HG03159 (cell line): Measurements from ENCODE around the gene ERBIN.
A peak's percentile ranks its signal among the peaks of the same experiment; 100 is the strongest.
"Not testable (repeated sequence)": the region's sequence is repeated elsewhere in the genome, so short reads cannot be mapped to it uniquely, and the experiment has no call there.

Experiments
- ATAC-seq: cut with Tn5 transposase; IDR thresholded peaks from one replicate; pipeline ENCODE4 v1.9.1; 2021; ENCODE audit warnings: mild to moderate bottlenecking, moderate library complexity; ENCODE audit not compliant: unreplicated experiment

The ERBIN gene

DNA sequence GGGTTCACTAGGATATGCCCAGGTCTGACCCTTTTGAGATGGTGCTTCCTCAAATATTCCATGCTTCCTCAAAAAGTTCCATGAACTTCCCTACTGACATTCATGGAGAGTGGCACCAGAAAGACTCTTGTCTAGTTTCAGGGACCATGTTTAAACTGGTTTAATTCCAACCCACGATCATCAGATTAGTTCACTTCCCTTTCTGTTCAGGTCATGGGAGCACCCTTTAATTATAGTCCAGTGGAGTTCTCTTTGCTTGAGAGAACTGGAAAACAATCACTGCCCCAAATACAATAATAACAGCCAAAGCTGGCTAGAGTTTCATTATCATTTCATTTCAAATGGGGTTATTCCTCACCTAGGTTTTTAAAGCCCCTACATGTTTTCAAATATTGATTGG, 9.7 kb upstream of the ERBIN start:
- ATAC-seq = no peak

DNA sequence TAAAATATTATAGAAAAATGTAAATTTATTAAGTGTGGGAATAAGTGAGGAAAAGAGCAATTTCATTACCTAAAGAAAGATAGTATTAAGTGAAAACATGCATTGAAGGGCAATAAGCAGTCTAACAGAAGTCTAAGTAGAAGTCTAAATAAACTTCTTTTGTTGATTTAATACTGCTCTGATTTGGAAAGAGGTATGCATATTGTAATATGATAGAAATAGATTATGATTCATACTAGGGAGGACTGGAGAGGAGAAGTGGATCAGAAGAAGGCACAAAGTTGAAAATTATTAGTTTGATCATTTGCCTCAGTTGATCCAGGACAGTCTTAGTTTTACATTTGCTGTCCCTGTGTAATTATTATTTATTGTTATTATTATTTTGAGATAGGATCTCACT, 6.6 kb upstream of the ERBIN start:
- no peak for ATAC-seq

DNA sequence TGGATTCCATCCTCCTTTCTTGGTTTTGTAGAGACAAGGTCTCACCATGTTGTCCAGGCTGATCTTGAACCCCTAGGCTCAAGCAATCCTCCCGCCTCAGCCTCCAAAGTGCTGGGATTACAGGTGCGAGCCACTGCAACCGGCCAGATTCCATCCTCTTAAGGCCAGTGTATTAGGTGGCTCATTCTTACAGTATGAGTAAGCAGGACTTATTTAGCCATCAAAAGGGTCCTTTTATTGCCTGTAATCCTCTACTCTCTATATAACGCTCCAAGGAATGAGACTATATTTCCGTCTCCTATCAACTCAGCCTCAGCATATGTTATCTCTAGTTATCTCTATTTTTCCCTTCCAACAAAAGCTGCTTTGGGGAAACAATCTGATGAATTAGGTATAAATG, 3.0 kb upstream of the ERBIN start:
- ATAC-seq = no peak

DNA sequence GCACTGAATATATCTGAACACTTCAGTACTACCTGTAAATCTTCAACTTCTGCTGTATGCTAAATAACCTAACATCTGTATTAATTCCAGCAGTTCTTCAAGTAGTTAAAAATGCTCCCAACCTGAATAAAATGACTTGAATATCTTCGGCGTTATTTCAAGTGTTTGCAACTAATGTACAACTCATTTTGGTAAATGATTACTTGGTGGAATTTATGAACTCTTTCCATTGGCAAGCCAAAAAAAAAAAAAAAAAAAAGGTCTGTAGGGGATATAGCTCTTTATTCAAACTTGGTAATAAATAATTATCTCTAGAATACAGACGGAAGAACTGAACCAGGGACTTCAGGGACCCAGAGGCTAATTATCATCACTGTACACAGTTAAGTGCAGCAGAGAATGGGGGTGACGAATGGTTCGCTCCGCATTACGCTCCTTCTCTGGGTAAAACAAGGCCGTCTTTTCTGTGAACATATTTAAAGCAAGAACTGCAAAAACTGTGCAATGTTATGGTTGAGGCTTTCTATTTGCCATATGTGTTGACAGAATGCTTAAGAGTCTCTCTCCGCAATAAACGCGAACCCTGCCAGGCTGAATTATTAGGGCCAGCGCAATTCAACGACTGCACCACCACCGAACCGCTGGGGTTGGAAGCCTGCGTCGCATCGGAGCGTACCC, 1.9 kb upstream of the ERBIN start:
- peak; percentile 16 for ATAC-seq

DNA sequence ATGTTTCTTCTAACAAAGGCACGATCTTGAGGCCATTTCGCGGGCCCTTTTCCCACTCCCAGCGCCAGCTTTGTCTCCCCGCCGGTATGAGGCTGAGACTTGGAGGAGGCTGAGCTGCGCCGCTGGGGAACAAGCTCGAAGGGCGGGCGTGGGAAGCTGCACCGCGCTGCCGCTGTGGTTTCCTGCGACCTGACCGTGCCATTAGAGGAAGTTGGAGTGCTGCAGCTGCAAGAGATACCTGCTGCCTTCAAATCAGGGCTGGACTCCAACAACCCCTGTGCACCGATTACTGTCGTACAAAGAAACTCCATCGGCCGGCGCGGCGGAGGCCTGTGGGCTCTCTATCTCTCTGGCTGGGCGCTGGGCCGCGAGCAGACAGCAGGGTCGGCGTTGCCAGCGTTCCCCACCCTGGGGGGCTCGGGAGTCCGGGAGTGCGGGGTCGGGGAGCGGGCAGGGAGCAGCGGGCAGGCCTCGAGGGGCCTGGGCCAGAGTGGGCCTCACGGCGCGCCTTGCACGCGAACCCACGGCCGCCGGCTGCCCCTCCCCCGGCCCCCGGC, 1.3 kb upstream of the ERBIN start:
- ATAC-seq = peak; percentile 67

DNA sequence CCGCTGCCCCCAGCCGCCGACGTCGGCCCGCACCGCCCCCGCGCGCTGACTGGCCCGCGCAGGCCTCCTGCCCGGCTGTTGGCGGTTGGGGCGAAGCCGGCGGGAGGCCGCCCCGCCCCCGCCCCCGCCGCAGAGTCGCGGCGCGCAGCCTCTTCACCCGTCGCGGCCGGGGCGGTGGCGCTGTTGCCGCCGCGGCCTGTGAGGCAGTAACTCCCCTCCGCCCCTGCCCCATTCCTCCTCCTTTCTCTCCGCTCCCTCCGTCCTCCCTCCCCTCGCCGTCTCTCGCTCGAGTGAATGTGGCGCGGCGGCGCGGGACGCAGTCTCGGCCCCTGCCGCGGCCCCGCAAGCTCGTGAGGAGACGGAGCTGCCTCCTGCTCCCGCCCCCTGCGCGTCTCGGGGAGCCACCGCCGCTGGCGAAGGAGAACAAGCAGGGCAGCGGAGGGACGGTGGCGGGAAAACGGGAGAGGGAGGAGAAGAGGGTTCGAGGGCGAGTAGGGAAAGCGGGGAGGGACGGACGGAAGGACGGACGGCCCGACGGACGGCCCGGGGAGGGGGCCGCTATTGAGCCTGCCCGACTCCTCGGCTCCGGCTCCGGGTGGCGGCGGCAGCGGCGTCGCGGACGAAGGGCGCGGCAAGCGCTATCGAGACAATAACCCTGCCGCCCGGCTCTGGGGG, 637 bp upstream of the ERBIN start:
- ATAC-seq = peak; percentile 68

DNA sequence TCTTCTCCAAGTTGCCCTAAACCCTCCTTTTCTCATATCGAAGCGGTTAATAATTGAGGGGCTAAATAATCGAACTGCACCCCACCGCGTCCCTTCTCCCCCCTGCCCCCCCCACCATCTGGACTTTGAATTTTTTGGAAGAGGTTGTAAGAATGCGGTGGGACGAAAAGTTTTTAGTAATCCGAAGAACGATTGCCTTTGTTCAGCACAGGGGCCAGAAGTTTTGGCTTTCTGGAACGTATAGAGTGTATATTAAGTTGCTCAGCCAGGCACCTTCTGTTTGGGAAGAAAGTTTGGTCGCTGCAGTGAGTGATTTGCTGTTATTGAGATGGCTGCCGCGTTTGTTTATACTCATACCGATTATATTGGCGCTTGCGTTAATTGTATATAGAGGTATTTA, 518 bp downstream of the ERBIN start:
- no peak for ATAC-seq

DNA sequence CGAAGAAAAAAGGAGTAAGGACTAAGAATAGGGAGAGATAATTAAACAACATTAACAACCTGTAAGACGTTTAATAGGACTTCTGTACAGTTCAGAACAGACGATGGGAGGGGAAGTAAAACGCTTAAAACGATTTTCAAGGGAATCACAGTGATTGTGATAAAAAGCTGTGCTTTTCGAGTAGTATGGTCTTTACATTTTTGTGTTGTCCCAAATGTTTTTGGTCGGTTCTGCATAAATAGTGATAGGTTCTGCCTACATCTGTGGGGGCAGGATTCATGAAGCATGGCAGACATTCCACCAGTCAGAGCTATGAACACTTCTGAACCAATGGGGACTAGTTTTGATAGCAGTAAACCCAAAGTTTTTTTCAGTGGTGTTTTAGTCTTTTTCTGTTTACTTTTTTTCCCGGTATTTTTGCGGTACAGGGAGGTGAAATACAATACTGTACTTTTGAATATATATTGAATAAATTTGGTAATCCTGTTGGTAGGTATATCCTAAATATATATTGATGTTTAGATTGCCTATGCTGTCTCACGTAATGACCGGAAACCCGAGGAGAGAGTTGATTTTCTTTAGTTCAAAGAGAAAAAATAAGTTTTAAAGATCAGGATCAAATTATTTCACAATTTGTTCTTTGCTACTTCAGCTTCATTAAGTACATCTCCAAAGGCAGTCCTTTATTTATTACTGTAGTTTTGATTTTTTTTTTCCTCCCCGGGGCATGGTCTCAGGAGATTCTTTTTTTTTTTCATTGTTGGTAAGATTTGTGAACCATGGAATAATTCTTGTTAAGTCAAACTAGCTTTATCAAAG, 1.3 kb downstream of the ERBIN start:
- peak; percentile 29 for ATAC-seq

DNA sequence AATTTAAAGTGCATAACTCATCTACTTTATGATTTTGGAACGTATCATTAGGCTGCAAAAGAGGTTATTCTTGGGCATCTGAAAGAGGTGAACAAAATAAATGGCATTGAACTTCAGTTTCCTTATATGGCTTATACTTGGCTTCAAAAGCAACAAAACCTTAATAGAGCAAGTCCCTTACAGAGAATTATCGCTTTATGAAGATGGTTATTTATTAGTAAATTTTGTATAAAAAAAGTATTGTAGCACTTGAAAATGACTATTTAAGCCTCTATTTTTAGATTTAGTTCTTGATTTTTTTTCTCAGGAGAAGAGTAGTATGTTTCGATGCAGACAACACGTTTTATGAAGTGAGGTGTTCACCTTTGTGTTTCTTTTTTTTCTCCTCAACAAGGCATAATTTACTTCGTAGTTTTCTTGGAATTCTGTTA, 2.0 kb downstream of the ERBIN start:
- ATAC-seq = no peak

DNA sequence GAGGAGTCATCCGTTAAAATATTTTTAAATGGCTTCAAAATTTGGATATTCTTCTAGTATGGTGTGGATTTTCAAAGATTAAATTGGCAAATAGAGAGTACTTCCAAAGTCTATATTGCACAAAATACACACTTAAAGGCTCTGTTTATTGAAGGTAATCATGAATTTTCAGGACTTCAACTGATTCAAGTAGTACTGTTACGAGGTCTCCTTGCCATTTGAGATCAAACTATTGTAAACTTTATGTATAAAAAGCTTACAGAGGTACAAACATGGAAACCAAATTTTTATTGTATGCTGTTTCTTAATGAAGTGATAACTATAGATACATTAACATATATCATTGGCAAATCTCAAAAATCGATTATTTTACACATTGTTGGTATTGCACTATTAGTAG, 2.5 kb downstream of the ERBIN start:
- no peak for ATAC-seq

DNA sequence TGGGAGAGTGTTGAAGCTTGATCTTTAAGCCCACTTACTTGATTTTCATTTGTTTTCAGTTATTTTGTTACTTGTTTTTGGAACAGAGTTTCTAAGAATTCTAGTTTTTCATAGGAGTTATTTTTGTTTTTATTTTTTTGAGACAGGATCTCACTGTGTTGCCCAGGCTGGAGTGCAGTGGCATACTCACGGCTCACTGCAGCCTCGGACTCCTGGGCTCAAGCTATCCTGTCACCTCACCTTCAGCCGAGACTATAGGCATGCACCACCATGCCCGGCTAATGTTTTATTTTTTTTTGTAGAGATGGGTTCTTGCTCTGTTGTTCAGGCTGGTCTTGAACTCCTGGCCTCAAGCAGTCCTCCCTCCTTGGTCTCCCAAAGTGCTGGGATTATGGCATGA, 6.3 kb downstream of the ERBIN start:
- ATAC-seq = no peak

DNA sequence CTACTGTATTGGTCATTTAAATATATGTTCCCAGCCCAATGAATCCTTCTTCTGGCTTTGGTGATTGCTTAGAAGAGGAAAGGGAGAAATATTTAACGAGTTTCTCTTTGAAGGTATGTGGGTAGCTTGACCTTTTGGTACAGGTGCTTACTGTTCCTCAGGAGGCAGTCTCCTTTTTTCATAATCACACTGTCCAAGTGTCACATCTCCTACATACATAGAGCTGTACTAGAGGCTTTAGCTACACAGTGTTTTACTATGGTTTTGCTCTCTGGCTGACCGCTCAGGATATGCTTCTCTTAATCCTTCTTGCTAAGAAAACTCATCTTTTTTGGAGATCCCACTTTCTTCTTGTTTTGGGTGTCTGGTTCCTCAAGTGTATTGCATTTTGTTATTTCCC, 6.9 kb downstream of the ERBIN start:
- no peak for ATAC-seq

DNA sequence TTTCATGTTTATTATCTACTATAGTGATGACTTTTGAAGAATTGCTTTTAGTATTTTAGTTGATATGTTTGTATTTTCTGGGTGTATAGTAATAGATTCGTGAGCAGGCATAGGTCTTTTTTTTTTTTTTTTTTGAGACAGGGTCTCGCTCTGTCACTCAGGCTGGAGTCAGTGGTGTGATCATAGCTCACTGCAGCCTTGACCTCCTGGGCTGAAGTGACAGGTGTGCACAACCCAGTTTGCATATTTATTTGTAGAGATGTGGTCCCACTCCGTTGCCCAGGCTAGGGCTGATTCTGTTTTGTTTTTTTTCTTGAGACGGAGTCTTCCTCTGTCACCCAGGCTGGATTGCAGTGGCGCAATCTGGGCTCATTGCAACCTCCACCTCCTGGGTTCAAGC, 11.9 kb downstream of the ERBIN start:
- peak; percentile 74 for ATAC-seq

DNA sequence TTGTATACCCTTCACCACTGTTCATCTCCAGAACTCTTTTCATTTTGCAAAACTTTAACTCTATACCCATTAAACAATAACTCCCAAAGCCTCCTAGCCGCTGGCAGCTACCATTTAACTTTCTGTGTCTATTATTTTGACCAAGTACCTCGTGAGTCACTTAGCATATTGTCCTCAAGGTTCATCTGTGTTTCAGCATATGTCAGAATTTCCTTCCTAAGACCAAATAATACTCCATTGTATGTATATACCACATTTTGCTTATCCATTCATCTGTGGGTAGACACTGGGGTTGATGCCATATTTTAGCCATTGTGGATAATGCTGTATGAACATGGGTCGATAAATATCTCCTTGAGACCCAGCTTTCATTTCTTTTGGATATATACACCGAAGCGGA, 17.4 kb downstream of the ERBIN start:
- no peak for ATAC-seq

DNA sequence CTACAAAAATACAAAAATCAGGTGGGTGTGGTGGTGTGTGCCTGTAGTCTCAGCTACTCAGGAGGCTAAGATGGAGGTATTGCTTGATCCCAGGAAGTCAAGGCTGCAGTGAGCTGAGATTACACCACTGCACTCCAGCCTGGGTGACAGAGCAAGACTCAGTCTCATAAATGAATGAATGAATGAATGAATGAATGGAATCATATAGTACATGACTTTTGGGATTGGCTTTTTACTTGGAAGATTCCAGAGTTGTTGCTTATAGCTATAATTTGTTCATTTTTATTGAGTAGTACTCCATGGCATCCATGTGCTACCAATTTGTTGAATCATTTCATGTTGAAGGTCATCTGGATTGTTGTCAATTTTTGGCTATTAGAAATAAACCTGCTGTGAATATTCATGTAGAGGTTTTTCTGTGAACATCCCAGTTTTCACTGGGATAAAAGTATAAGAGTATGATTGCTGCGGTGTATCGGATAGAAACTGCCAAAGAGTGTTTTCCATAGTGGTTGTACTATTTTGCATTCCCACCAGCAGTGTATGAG, 19.9 kb downstream of the ERBIN start:
- no peak for ATAC-seq

DNA sequence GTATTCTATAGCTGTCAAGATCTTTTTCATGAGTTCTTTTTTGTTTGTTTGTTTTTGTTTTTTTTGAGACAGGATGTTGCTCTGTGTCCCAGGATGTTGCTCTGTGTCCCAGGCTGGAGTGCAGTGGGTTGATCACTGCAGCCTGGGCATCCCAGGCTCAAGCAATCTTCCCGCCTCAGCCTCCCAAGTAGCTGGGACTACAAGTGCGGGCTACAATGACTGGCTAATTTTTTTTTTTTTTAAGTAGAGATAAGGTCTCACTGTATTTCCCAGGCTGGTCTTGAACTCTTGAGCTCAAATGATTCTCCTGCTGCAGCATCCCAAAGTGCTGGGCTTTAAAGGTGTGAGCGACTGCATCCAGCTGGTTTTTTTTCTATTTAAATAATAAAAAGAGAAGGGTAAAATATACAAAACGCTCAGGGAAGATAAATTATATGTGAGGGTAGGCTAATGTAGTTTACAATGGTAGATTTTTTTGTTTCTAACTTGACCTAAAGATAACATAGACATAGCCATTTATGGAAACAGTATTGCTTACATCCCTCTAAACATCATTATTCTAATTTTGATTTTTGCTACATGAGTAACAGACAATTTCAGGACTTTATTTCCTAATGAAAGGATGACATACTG, 21.9 kb downstream of the ERBIN start:
- ATAC-seq = no peak

DNA sequence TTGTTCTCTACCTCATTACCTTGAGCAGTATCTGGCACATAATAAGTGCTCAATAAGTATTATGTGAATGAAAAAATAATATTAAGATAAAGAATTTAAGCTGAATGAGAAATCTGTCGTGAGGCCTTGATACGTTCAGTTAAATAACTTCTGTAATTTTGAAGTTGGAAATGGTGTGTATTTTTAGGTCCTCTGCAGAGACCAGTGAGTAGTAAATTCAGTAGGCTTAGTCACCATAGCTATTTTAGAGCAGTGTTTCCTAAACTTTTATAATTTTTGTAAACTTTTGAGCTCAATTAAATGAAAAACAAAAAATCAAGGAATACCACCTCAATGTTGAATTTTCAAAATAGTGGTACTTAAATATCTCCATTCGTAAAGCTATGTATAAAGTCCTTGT, 25.0 kb downstream of the ERBIN start:
- no peak for ATAC-seq

DNA sequence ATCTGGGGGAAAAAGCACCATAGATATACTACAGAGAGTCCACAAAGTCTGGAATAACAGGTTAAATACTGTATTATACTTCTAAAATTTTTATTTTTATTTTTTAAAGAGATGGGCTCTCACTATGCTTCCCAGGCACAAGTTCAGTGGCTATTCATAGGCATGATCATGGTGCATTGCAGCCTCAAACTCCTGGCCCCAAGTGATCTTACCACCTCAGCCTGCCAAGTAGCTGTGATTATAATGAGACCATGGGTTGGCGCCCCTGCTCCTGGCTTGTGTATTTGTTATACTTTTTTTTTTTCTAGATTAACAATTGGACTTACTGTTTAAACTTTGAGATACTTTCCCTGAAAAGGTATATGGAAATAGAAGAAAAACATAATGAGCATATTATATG, 25.9 kb downstream of the ERBIN start:
- ATAC-seq = no peak

DNA sequence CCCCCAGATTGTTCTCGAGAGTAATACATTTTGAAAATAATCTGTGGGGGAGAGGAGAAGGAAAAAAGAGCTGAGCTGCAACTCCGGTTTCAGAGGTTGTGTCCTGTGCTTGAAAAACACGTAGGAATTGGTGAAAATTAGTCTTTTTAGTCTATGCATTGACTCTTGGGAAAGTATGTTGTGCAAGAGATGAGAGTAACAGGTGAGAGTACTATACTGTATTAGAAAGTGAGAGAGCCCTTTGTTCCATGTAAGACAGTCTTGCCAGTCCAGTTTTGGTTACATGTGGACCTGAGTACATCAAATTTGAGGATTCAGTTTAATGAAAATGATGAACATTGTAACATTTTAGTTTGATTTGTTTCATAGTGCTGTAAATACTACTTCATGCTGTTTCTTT, 27.8 kb downstream of the ERBIN start:
- no peak for ATAC-seq

DNA sequence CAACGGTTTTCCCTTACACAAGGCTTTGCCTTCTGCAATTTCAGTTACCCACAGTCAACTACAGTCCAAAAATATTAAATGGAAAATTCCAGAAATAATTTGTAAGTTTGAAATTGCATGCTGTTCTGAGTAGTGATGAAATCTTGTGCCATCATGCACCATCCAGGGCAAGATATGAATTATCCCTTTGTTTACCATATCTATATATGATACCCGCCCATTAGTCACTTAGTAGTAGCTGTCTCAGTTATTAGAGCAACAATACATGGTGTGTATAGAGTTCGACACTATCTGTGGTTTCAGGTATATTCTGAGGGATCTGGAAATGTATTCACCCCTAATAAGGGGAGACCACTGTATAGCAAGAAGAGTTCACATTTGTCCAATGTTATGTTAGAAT, 29.4 kb downstream of the ERBIN start:
- ATAC-seq = no peak

DNA sequence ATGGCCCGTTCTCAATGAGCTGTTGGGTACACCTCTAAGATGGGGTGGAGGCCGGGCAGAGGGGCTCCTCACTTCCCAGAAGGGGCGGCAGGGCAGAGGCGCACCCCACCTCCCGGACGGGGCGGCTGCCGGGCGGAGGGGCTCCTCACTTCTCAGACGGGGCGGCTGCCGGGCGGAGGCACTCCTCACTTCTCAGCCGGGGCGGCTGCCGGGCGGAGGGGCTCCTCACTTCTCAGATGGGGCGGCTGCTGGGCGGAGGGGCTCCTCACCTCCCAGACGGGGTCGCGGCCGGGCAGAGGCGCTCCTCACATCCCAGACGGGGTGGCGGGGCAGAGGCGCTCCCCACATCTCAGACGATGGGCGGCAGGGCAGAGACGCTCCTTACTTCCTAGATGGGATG, 31.3 kb downstream of the ERBIN start:
- ATAC-seq = not testable (repeated sequence)
